Thoracic aorta (tissue), 2 donors: Measurements from ENCODE around the gene TRERF1. TPM values are rescaled to one million over a fixed set of nuclear protein-coding genes. Genes with fewer than 3 reads are reported as not detected.

Experiments
- ATAC-seq: fragments of 150-250 bp; one replicate; pipeline ENCODE4 v1.8.0; 2017; ENCODE audit warnings: low read depth; ENCODE audit not compliant: insufficient number of reproducible peaks, low FRiP score
- DNase-seq: peaks from one replicate; pipeline ENCODE4 v3.0.0-alpha.2; 2020; ENCODE audit warnings: low spot score
- H3K27ac ChIP-seq, 2 donors: fragments of 200-600 bp; sonication (generic); 1 replicate in 1 of 2; 2 replicates in 1 of 2; pipeline ENCODE4 v1.5.1; 2016; ENCODE audit warnings: mild to moderate bottlenecking in 2 of 2, moderate library complexity in 2 of 2
- H3K27me3 ChIP-seq: fragments of 200-600 bp; sonication (generic); replicated peaks from 2 replicates; pipeline ENCODE4 v1.6.0; 2016; ENCODE audit warnings: mild to moderate bottlenecking; ENCODE audit not compliant: insufficient read depth
- H3K36me3 ChIP-seq: fragments of 200-600 bp; sonication (generic); one replicate; pipeline ENCODE4 v1.5.1; 2016
- H3K4me1 ChIP-seq, 2 donors: fragments of 200-600 bp; sonication (generic); 1 replicate in 1 of 2; 2 replicates in 1 of 2; pipeline versions ENCODE4 v1.5.1 to v1.6.0; 2016; ENCODE audit warnings: low read depth in 2 of 2, mild to moderate bottlenecking in 1 of 2; ENCODE audit not compliant: control insufficient read depth in 1 of 2
- H3K4me3 ChIP-seq: fragments of 200-600 bp; sonication (generic); 2 replicates; pipeline ENCODE4 v1.5.1; 2016; ENCODE audit warnings: mild to moderate bottlenecking
- H3K9me3 ChIP-seq: fragments of 200-600 bp; sonication (generic); 2 replicates; pipeline ENCODE4 v1.5.1; 2016
- CTCF ChIP-seq: fragments of 200-600 bp; sonication (generic); IDR thresholded peaks from one replicate; pipeline ENCODE4 v1.5.1; 2019; ENCODE audit warnings: antibody characterized with exemption
- total RNA-seq, 2 donors: library from RNA; depleted of rRNA; stranded (reverse); fragments of >200 nt; gene quantifications; one replicate each; pipeline versions ENCODE4 v1.1.0 to v1.2.3, GENCODE V29; 2016

The TRERF1 gene
- total RNA-seq, 2 donors from 2014 or later: 4.6 to 5.0 TPM

GRCh38 chr6:42300185-42300584, 151.5 kb downstream of the TRERF1 start:
- ATAC-seq: no peak

GRCh38 chr6:42297661-42298060, 154.1 kb downstream of the TRERF1 start:
- ATAC-seq (no peak), DNase-seq (no peak)
- Histone ChIP-seq H3K36me3 (no peaks in the 10 kb centered on the region), H3K4me3 (no peak overlapping the region), H3K27me3 (no peaks in the 10 kb centered on the region), H3K4me1 (no peaks in the 10 kb centered on the region), H3K27ac (no peak overlapping the region), H3K9me3 (no peaks in the 10 kb centered on the region)
- TF ChIP-seq CTCF: no peak

More at GRCh38 chr6:42300185-42300584, 151.5 kb downstream of the TRERF1 start:
- Histone ChIP-seq H3K27me3 (no peaks in the 10 kb centered on the region), H3K9me3 (no peaks in the 10 kb centered on the region), H3K36me3 (no peaks in the 10 kb centered on the region), H3K4me1 (no peaks in the 10 kb centered on the region), H3K4me3 (no peak overlapping the region), H3K27ac (no peak overlapping the region)
- DNase-seq: no peak
- TF ChIP-seq CTCF: no peak

- ATAC-seq: no peak
- H3K27me3 ChIP-seq: no peaks in the 10 kb centered on the region
- no peaks in the 10 kb centered on the region for H3K36me3 ChIP-seq
- no peak for DNase-seq
- H3K9me3 ChIP-seq: no peaks in the 10 kb centered on the region
- H3K4me1 ChIP-seq: no peaks in the 10 kb centered on the region
- TF ChIP-seq CTCF: no peak
- no peak overlapping the region for H3K4me3 ChIP-seq
- H3K27ac ChIP-seq: no peak overlapping the region
These were observed 155.1 kb downstream of the TRERF1 start for GRCh38 chr6:42296614-42297013.

GRCh38 chr6:42295677-42296076, 156.0 kb downstream of the TRERF1 start:
- no peak overlapping the region for H3K4me3 ChIP-seq
- no peaks in the 10 kb centered on the region for H3K4me1 ChIP-seq
- H3K36me3 ChIP-seq: no peaks in the 10 kb centered on the region
- no peak for DNase-seq
- no peaks in the 10 kb centered on the region for H3K27me3 ChIP-seq
- no peak overlapping the region for H3K27ac ChIP-seq
- H3K9me3 ChIP-seq: no peaks in the 10 kb centered on the region
- no peak for TF ChIP-seq CTCF
- no peak for ATAC-seq

GRCh38 chr6:42295181-42295580, 156.5 kb downstream of the TRERF1 start:
- no peaks in the 10 kb centered on the region for H3K27me3 ChIP-seq
- DNase-seq: no peak
- no peak overlapping the region for H3K4me3 ChIP-seq
- no peaks in the 10 kb centered on the region for H3K9me3 ChIP-seq
- ATAC-seq: no peak
- TF ChIP-seq CTCF: no peak
- H3K27ac ChIP-seq: no peak overlapping the region
- no peaks in the 10 kb centered on the region for H3K36me3 ChIP-seq
- no peaks in the 10 kb centered on the region for H3K4me1 ChIP-seq
